ENCODE results near the gene LCN10. TPM values are rescaled to one million over a fixed set of nuclear protein-coding genes. Genes with fewer than 3 reads are reported as not detected.
A peak's percentile ranks its signal among the peaks of the same experiment; 100 is the strongest.
"Not testable (repeated sequence)": the region's sequence is repeated elsewhere in the genome, so short reads cannot be mapped to it uniquely, and the experiment has no call there.

Gene LCN10
- total RNA-seq, 4 donors from 2014 or later: 0.96 to 33.6 (median 3.3) TPM

GRCh38 chr9:136789523-136789937 lies 46.8 kb upstream of the LCN10 start:
- in situ Hi-C loops (cut with MboI; ENCODE audit: low pct_ligation_motif_present in 1 of 4, low pct_unique_long_range_greater_than_20kb in 1 of 4, low sequenced_read_pairs in 3 of 4): loop anchor here (10.0 to 25.0 kb wide), 3 partner anchors 245 to 255 kb away; partner anchors contain the start of genes FUT7 (in 3 of the 4), NPDC1 (in 3 of the 4) and ABCA2 (in 2 of the 4)
- peaks cover 19 to 57% (median 48%) of the 10 kb centered on the region in 4 donors for H3K4me1 ChIP-seq
- no peak for DNase-seq
- WGBS, 2 donors (ENCODE audit: low coverage in 1 of 2): 23 to 57% methylated on average over 2 to 3 of the region's 3 CpGs
- no peaks in the 10 kb centered on the region for H3K27me3 ChIP-seq
- H3K36me3 ChIP-seq: no peaks in the 10 kb centered on the region
- intact Hi-C loops (cut with DNase I; ENCODE audit: low total_unique reads): no loop called here
- H3K27ac ChIP-seq: peak overlapping the region; percentile 95 to 99 (median 96)
- H3K9me3 ChIP-seq: no peaks in the 10 kb centered on the region
- H3K4me3 ChIP-seq: no peak overlapping the region
- TF ChIP-seq POLR2A (IDR thresholded peaks at IDR 0.05) (no peak), POLR2AphosphoS5 (IDR thresholded peaks at IDR 0.05) (no peak), EP300 (IDR thresholded peaks at IDR 0.05; ENCODE audit: low read depth) (no peak), CTCF (IDR thresholded peaks at IDR 0.05) (no peak)

GRCh38 chr9:136788644-136789522 lies 46.1 kb upstream of the LCN10 start:
- 25 to 50% methylated on average over 13 to 27 of the region's 27 CpGs for WGBS, 2 donors (ENCODE audit: low coverage in 1 of 2)
- peak; percentile 23 to 49 (median 49) for TF ChIP-seq POLR2AphosphoS5 (IDR thresholded peaks at IDR 0.05)
- peak in 1 of 5 experiments; percentile 27 for TF ChIP-seq CTCF (IDR thresholded peaks at IDR 0.05)
- TF ChIP-seq POLR2A (IDR thresholded peaks at IDR 0.05): peak; percentile 47
- Histone ChIP-seq H3K27ac (peak overlapping the region; percentile 95 to 99 (median 96)), H3K4me3 (peak overlapping the region in 2 of 4 donors; percentile 7 to 33), H3K4me1 (peaks cover 19 to 57% (median 46%) of the 10 kb centered on the region in 4 donors)
- H3K27me3 ChIP-seq; H3K9me3 ChIP-seq; intact Hi-C loops (cut with DNase I; ENCODE audit: low total_unique reads); H3K36me3 ChIP-seq: not testable (repeated sequence)
- DNase-seq: peak; percentile 63
- in situ Hi-C loops (cut with MboI; ENCODE audit: low pct_ligation_motif_present in 1 of 4, low pct_unique_long_range_greater_than_20kb in 1 of 4, low sequenced_read_pairs in 3 of 4): loop anchor here (10.0 to 25.0 kb wide), 3 partner anchors 246 to 256 kb away; partner anchors contain the start of genes FUT7 (in 3 of the 4), NPDC1 (in 3 of the 4) and ABCA2 (in 2 of the 4)

- Histone ChIP-seq H3K9me3 (no peaks in the 10 kb centered on the region), H3K27ac (peak overlapping the region; percentile 95 to 99 (median 96)), H3K36me3 (no peaks in the 10 kb centered on the region), H3K4me1 (peaks cover 19 to 46% (median 36%) of the 10 kb centered on the region in 4 donors), H3K4me3 (peak overlapping the region in 2 of 4 donors; percentile 7 to 33), H3K27me3 (no peaks in the 10 kb centered on the region)
- TF ChIP-seq CTCF (IDR thresholded peaks at IDR 0.05) (peak; percentile 85 to 94 (median 89)), POLR2A (IDR thresholded peaks at IDR 0.05) (no peak)
- peak; percentile 77 for DNase-seq
- intact Hi-C loops (cut with DNase I; ENCODE audit: low total_unique reads): loop anchor here (2.0 kb wide), 1 partner anchor 247 kb away; no protein-coding TSS in a partner anchor
- WGBS, 2 donors (ENCODE audit: low coverage in 1 of 2): 10 to 28% methylated on average over 8 to 21 of the region's 21 CpGs
- in situ Hi-C loops (cut with MboI; ENCODE audit: low pct_ligation_motif_present in 1 of 4, low pct_unique_long_range_greater_than_20kb in 1 of 4, low sequenced_read_pairs in 3 of 4): loop anchor here (10.0 to 25.0 kb wide), 3 partner anchors 247 to 257 kb away; partner anchors contain the start of genes FUT7 (in 3 of the 4), NPDC1 (in 3 of the 4) and ABCA2 (in 2 of the 4)
Observed at GRCh38 chr9:136787690-136788400, 45.1 kb upstream of the LCN10 start.

GRCh38 chr9:136786983-136787382 lies 44.2 kb upstream of the LCN10 start:
- intact Hi-C loops (cut with DNase I; ENCODE audit: low total_unique reads): loop anchor here (2.0 kb wide), 1 partner anchor 248 kb away; no protein-coding TSS in a partner anchor
- DNase-seq: peak; percentile 45
- peaks cover 14 to 38% (median 27%) of the 10 kb centered on the region in 4 donors for H3K4me1 ChIP-seq
- not testable (repeated sequence) for H3K4me3 ChIP-seq, H3K36me3 ChIP-seq, H3K27me3 ChIP-seq, H3K9me3 ChIP-seq
- H3K27ac ChIP-seq: peak overlapping the region in 1 of 4 donors; percentile 95
- WGBS, 2 donors (ENCODE audit: low coverage in 1 of 2): 17 to 29% methylated on average over 4 of the region's 4 CpGs
- in situ Hi-C loops (cut with MboI; ENCODE audit: low pct_ligation_motif_present in 1 of 4, low pct_unique_long_range_greater_than_20kb in 1 of 4, low sequenced_read_pairs in 3 of 4): loop anchor here (10.0 to 25.0 kb wide), 3 partner anchors 248 to 258 kb away; partner anchors contain the start of genes FUT7 (in 3 of the 4), NPDC1 (in 3 of the 4) and ABCA2 (in 2 of the 4)

All from transverse colon (tissue), 4 donors.